Astrocyte of the cerebellum (primary cell): ENCODE results near the gene FBXW12.

ENCODE experiments used
- DNase-seq: peaks from one replicate; pipeline ENCODE4 v3.0.0-alpha.2; 2011; ENCODE audit warnings: low read depth
- H3K4me3 ChIP-seq: 2 replicates; pipeline ENCODE4 v1.5.1; 2011; ENCODE audit warnings: mild to moderate bottlenecking, low read depth, low read length, moderate library complexity
- in situ Hi-C: cut with HindIII; loops from 2 replicates; pipeline ENCODE4 v1.10.0; 2017; ENCODE audit warnings: low sequenced_read_pairs
- TF ChIP-seq, protein P1 (sequence below): IDR thresholded peaks from 2 replicates; pipeline ENCODE4 v1.5.1; 2012; ENCODE audit warnings: low read length, low read depth, moderate library complexity, mild to moderate bottlenecking; ENCODE audit errors: missing control alignments

The FBXW12 gene

DNA sequence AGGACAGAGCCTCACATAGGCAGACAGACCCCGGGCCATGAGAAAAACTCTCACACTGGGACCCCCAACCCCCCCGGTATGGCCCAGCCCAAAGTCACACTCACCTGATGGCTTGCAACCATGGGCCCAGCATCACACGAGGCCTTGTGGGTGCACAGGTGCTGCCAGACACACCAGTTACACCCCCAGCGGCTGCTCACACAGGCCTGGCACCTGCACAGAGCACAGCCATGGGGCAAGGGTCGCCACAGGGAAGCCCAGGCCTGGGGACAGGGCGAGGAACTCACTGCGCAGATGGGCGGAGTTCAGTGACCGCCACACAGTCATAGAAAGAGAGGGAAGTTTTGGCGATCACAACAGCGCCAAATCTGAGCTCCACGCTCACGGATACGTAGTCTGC is 48.5 kb downstream of the FBXW12 start:
- DNase-seq, result no peak
- in situ Hi-C loops, result no loop called here
- TF ChIP-seq, protein P1, sequence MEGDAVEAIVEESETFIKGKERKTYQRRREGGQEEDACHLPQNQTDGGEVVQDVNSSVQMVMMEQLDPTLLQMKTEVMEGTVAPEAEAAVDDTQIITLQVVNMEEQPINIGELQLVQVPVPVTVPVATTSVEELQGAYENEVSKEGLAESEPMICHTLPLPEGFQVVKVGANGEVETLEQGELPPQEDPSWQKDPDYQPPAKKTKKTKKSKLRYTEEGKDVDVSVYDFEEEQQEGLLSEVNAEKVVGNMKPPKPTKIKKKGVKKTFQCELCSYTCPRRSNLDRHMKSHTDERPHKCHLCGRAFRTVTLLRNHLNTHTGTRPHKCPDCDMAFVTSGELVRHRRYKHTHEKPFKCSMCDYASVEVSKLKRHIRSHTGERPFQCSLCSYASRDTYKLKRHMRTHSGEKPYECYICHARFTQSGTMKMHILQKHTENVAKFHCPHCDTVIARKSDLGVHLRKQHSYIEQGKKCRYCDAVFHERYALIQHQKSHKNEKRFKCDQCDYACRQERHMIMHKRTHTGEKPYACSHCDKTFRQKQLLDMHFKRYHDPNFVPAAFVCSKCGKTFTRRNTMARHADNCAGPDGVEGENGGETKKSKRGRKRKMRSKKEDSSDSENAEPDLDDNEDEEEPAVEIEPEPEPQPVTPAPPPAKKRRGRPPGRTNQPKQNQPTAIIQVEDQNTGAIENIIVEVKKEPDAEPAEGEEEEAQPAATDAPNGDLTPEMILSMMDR, result no peak
- H3K4me3 ChIP-seq, result no peak overlapping the region

DNA sequence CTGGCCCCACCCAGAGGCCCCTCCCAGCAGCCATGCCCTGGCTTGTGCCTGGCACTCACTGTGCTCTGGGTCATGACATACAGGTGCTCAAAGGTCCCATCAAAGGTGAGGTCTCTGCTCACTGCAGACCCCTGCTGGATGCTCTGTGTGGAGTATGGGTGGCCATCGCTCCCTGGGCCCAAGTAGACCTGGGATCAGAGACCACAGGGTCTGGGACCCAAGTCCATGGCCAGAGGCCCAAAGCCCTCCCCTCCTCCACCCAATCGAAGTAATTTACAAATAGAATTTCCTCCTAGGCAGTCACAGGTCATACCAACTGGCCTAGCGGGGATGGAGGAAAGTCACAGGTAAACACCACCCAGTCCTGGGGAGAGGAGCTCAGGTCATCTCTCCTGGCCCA is 50.3 kb downstream of the FBXW12 start:
- H3K4me3 ChIP-seq, result no peak overlapping the region
- no peak for DNase-seq
- TF ChIP-seq, protein P1, result no peak
- in situ Hi-C loops, result no loop called here

- TF ChIP-seq, protein P1, result no peak
- in situ Hi-C loops, result no loop called here
- no peak for DNase-seq
- H3K4me3 ChIP-seq, result no peak overlapping the region
These were observed 50.7 kb downstream of the FBXW12 start for GRCh38 chr3:48422681-48423080.

GRCh38 chr3:48423241-48423882 is 51.3 kb downstream of the FBXW12 start:
- TF ChIP-seq, protein P1, result no peak
- H3K4me3 ChIP-seq, result no peak overlapping the region
- in situ Hi-C loops, result no loop called here
- DNase-seq, result no peak

- TF ChIP-seq, protein P1, result no peak
- no peak overlapping the region for H3K4me3 ChIP-seq
- in situ Hi-C loops, result no loop called here
- no peak for DNase-seq
These were observed 52.1 kb downstream of the FBXW12 start for GRCh38 chr3:48423883-48424695.

- DNase-seq, result no peak
- in situ Hi-C loops, result loop anchor here (25.0 kb wide), 1 partner anchor 163 kb away; no protein-coding TSS in a partner anchor
- H3K4me3 ChIP-seq, result no peak overlapping the region
- TF ChIP-seq, protein P1, result no peak
These were observed 53.3 kb downstream of the FBXW12 start for GRCh38 chr3:48425281-48425812.
